K562 (cell line): ENCODE data around the gene TBC1D1. TPM values are rescaled to one million over a fixed set of nuclear protein-coding genes. Genes with fewer than 3 reads are reported as not detected.

Source experiments
- ATAC-seq: fragments of 200-7000 bp; cut with Tn5 transposase; 3 replicates; pipeline ENCODE4 v1.9.1; 2020; ENCODE audit warnings: moderate library complexity
- BruUV-seq: library from RNA; stranded (reverse); fragments of 400-500 nt; replicated peaks from 2 replicates; lab custom pipeline; 2021; lab: Mats Ljungman, UMichigan
- CTCF ChIA-PET: fragments of 300-600 bp; formaldehyde crosslinking; extraction: SDS; loops from one replicate; lab custom pipeline; 2021; ENCODE audit warnings: low intra/inter-chr PET ratio; lab: Yijun Ruan, JAX
- POLR2A ChIA-PET: fragments of 300-600, 350-650 bp; sonication (Branson Sonifier 250); formaldehyde crosslinking; extraction: SDS; loops from one replicate; lab custom pipeline; 2021; ENCODE audit warnings: antibody characterized with exemption, inconsistent platforms; lab: Yijun Ruan, JAX
- DNase-seq, 4 experiments: peaks; one replicate each; pipeline versions ENCODE4 v3.0.0 to v3.0.0-alpha.2; 2011 to 2018; ENCODE audit warnings: low spot score in 3 of 4, mixed read lengths in 3 of 4; ENCODE audit errors: extremely low read depth in 1 of 4
- FAIRE-seq: peaks from 2 replicates; lab custom pipeline; 2011; peaks lifted over from hg19 to GRCh38; lab: Jason Lieb, UNC
- H2AFZ ChIP-seq: 2 replicates; pipeline ENCODE4 v1.6.0; 2011; ENCODE audit warnings: low read depth, low read length, control low read depth, inconsistent platforms
- H3K27ac ChIP-seq: fragments of 200-600 bp; 3 replicates; pipeline ENCODE4 v1.8.0; 2011; ENCODE audit warnings: low read depth, mild to moderate bottlenecking, control low read depth, inconsistent platforms, low read length, moderate library complexity, mixed read lengths; ENCODE audit errors: extremely low read depth
- H3K27me3 ChIP-seq, 2 experiments: fragments of 300-600 bp in 1 of 2; 2 replicates in 1 of 2; 3 replicates in 1 of 2; pipeline versions ENCODE4 v1.6.0 to v1.8.0; 2011; ENCODE audit warnings: inconsistent platforms in 2 of 2, low read length in 2 of 2, mild to moderate bottlenecking in 1 of 2, mixed read lengths in 1 of 2, moderate library complexity in 1 of 2; ENCODE audit not compliant: control insufficient read depth in 2 of 2, insufficient read depth in 2 of 2
- H3K36me3 ChIP-seq: fragments of 300-600 bp; 3 replicates; pipeline ENCODE4 v1.8.0; 2011; ENCODE audit warnings: mild to moderate bottlenecking, low read length, inconsistent platforms; ENCODE audit not compliant: control insufficient read depth, insufficient read depth
- H3K4me1 ChIP-seq, 2 experiments: fragments of 200-600 bp in 1 of 2; replicated peaks in 1 of 2; 2 replicates in 1 of 2; 3 replicates in 1 of 2; pipeline versions ENCODE4 v1.5.1 to v1.8.0; 2011; ENCODE audit warnings: inconsistent platforms in 2 of 2, low read length in 2 of 2, mild to moderate bottlenecking in 1 of 2, mixed read lengths in 1 of 2, moderate library complexity in 1 of 2; ENCODE audit not compliant: control insufficient read depth in 2 of 2, insufficient read depth in 2 of 2
- H3K4me2 ChIP-seq: 2 replicates; pipeline ENCODE4 v1.6.1; 2011; ENCODE audit warnings: low read length, control low read depth, inconsistent platforms, mixed read lengths; ENCODE audit not compliant: insufficient read depth
- H3K4me3 ChIP-seq: fragments of 200-600 bp; sonication (generic), shearing (Covaris generic); 2 replicates; pipeline ENCODE4 v1.5.1; 2016; ENCODE audit warnings: control low read depth, inconsistent platforms
- H3K79me2 ChIP-seq: fragments of 200-600 bp; 3 replicates; pipeline ENCODE4 v1.8.0; 2011; ENCODE audit warnings: low read length, inconsistent platforms; ENCODE audit not compliant: control insufficient read depth, insufficient read depth
- H3K9ac ChIP-seq, 2 experiments: 2 replicates each; pipeline versions ENCODE4 v1.6.0 to v1.6.1; 2011; ENCODE audit warnings: low read depth in 2 of 2, low read length in 2 of 2, control low read depth in 1 of 2, inconsistent platforms in 1 of 2, mild to moderate bottlenecking in 1 of 2, mixed read lengths in 1 of 2; ENCODE audit not compliant: insufficient read depth in 1 of 2
- H3K9me1 ChIP-seq: one replicate; pipeline ENCODE4 v1.6.0; 2011; ENCODE audit warnings: inconsistent platforms, mild to moderate bottlenecking, low read length, moderate library complexity; ENCODE audit not compliant: control insufficient read depth, insufficient read depth
- H3K9me3 ChIP-seq: replicated peaks from 2 replicates; pipeline ENCODE4 v1.5.1; 2011; ENCODE audit warnings: low read depth, low read length, inconsistent platforms; ENCODE audit not compliant: control insufficient read depth, insufficient read depth
- H4K20me1 ChIP-seq: replicated peaks from 2 replicates; pipeline ENCODE4 v1.6.1; 2011; ENCODE audit warnings: low read length, inconsistent platforms, mixed read lengths; ENCODE audit not compliant: control insufficient read depth, insufficient read depth
- CBX8 ChIP-seq: fragments of 200-600 bp; sonication (generic); IDR thresholded peaks from 2 replicates; pipeline ENCODE4 v1.6.1; 2012; ENCODE audit warnings: borderline replicate concordance, mixed run types, low read depth, mild to moderate bottlenecking, moderate library complexity, mixed read lengths, low read length, control low read depth, inconsistent platforms; ENCODE audit not compliant: poor library complexity, severe bottlenecking; ENCODE audit errors: extremely low read depth
- HNRNPUL1 ChIP-seq: fragments of 200-400 bp; formaldehyde crosslinking; IDR thresholded peaks from 2 replicates; pipeline ENCODE4 v1.6.1; 2017; ENCODE audit warnings: low read length
- MXI1 ChIP-seq: IDR thresholded peaks from 2 replicates; pipeline ENCODE4 v1.6.1; 2011; ENCODE audit warnings: low read depth, mild to moderate bottlenecking, improper control_type of control experiment, low read length
- WGBS: fragments of 100-300 bp; shearing (Covaris generic); methylation state at CpG from one replicate; pipeline ENCODE4 v1.1.6; 2016; ENCODE audit warnings: low coverage, mixed read lengths; ENCODE audit not compliant: insufficient coverage; ENCODE audit errors: missing lambda C conversion rate; 5-methylcytosine and 5-hydroxymethylcytosine counted together
- in situ Hi-C: fragments of 300-500 bp; cut with MboI; formaldehyde crosslinking; loops from 4 replicates; pipeline ENCODE4 v1.15.0; 2018; ENCODE audit warnings: inconsistent platforms, mixed read lengths
- intact Hi-C: fragments of 100-400 bp; cut with micrococcal nuclease; formaldehyde crosslinking; loops from 2 replicates; pipeline ENCODE4 v1.14.2; 2022
- polyA plus RNA-seq, 8 experiments: library from polyadenylated mRNA; depleted of rRNA in 4 of 8; stranded (reverse) in 5 of 8; unstranded in 3 of 8; fragments of >200 nt; fragmentation: Nextera tagmentation in 2 of 8; fragmentation: Illumina TruSeq in 1 of 8; extraction: Ambion mirVana in 2 of 8; extraction: Trizol in 1 of 8; gene quantifications; 2 replicates each; pipeline versions ENCODE4 v1.2.1 to v1.2.3, GENCODE V29; 2011 to 2014; ENCODE audit warnings: inconsistent platforms in 1 of 8, missing spikeins in 1 of 8
- total RNA-seq, 7 experiments: library from RNA; depleted of rRNA in 6 of 7; stranded (reverse); fragments of >200 nt in 6 of 7; fragmentation: Illumina TruSeq in 2 of 7; extraction: Trizol in 2 of 7; gene quantifications; 2 replicates each; pipeline versions ENCODE4 v1.2.1 to v1.2.3, GENCODE V29; 2011 to 2021; ENCODE audit warnings: low replicate concordance in 1 of 7
- TF ChIP-seq, protein P1 (sequence below): fragments of 250-450 bp; sonication (Bioruptor Pico); IDR thresholded peaks from 2 replicates; pipeline ENCODE4 v1.4.0; 2020
- TF ChIP-seq, protein P2 (sequence below): sonication (generic); formaldehyde crosslinking; IDR thresholded peaks from 2 replicates; pipeline ENCODE4 v1.8.0; 2022; ENCODE audit warnings: mild to moderate bottlenecking, missing genetic modification reagents

The TBC1D1 gene
- total and polyA plus RNA-seq, 9 of the 15 experiments (the other 6 are each of a cell fraction or from before 2014, with no cell fraction given): 0.59 to 14.2 (median 8.8) TPM

DNA sequence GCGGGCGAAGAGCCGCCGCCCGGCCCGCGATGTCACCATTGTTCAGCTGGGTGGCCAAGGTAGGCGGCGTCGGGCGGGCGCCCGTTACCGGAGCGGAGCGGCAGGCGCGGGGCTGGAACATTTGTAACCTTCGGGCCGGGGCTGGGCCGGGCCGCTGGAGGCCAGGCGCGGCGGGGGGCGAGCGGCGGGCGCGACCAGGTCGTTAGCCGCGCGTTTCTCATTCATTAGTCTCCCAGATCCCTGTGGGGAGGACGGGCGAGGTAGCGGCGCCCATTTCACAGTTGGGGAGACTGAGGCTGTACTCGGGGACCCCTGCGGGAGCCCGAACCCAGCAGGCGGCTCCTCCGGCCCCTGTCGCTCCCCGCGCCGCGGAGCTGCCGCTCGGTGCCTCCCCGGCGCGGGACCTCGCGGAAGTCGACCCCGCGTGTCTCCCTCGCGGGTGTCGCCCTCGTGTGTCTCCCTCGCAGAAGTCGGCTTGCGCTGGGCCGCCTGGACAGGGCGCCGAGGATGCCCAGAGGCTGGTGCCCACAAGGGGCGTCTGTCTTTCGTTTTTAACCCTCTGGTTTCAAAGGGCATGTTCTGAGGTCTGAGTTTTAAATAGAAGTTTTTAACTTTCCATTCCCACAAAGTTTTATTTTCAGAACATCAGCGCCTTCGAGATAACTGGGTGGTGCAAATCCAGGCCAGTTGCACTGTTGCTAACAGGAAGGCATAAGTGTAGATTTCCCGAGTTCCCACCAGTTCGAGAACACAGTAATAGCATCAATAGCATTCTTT lies 86.8 kb downstream of the TBC1D1 start (continued):
- TF ChIP-seq, protein P1, sequence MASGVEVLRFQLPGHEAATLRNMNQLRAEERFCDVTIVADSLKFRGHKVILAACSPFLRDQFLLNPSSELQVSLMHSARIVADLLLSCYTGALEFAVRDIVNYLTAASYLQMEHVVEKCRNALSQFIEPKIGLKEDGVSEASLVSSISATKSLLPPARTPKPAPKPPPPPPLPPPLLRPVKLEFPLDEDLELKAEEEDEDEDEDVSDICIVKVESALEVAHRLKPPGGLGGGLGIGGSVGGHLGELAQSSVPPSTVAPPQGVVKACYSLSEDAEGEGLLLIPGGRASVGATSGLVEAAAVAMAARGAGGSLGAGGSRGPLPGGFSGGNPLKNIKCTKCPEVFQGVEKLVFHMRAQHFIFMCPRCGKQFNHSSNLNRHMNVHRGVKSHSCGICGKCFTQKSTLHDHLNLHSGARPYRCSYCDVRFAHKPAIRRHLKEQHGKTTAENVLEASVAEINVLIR (CRISPR knock-in tag): no peak
- TF ChIP-seq MXI1 (no peak), HNRNPUL1 (no peak)
- TF ChIP-seq, all 486 proteins: peak for 52

GRCh38 chr4:37978248-37978924 lies 87.5 kb downstream of the TBC1D1 start:
- H3K9me3 ChIP-seq: no peaks in the 10 kb centered on the region
- no peak overlapping the region for H3K4me3 ChIP-seq
- H3K27me3 ChIP-seq: peaks cover 21 to 31% of the 10 kb centered on the region in 2 experiments; a peak in 4 of 5 replicates
- H3K27ac ChIP-seq: no peak overlapping the region
- no peak for FAIRE-seq
- H3K9me1 ChIP-seq: no peaks in the 10 kb centered on the region
- H3K4me1 ChIP-seq: peaks cover 0 to 10% of the 10 kb centered on the region in 2 experiments; a peak in 3 of 5 replicates
- H2AFZ ChIP-seq: peak overlapping the region; percentile 83; the same call in 1 of the 2 replicates
- no peaks in the 10 kb centered on the region for H4K20me1 ChIP-seq
- ChIA-PET CTCF (interaction anchor here (0.7 to 1.7 kb wide), 2 partner anchors 175 to 1999 kb away, joined by 3 to 4 read pairs; no protein-coding TSS in a partner anchor), POLR2A (no interaction called here)
- in situ Hi-C loops: no loop called here
- no peaks in the 10 kb centered on the region for H3K79me2 ChIP-seq
- no peak for ATAC-seq
- H3K36me3 ChIP-seq: no peaks in the 10 kb centered on the region
- H3K4me2 ChIP-seq: peak overlapping the region; percentile 63; the same call in 1 of the 2 replicates
- DNase-seq: no peak
- BruUV-seq: TSS peak; percentile 48
- 48% methylated on average over 11 of the region's 11 CpGs for WGBS
- peak; percentile 6 for TF ChIP-seq CBX8
- TF ChIP-seq, protein P2, sequence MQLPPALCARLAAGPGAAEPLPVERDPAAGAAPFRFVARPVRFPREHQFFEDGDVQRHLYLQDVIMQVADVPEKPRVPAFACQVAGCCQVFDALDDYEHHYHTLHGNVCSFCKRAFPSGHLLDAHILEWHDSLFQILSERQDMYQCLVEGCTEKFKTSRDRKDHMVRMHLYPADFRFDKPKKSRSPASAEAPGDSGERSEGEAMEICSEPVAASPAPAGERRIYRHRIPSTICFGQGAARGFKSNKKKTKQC (CRISPR knock-in tag): no peak
- TF ChIP-seq, all 486 proteins: peak for 1
- intact Hi-C loops: loop anchor here (5.0 kb wide), 1 partner anchor 176 kb away; no protein-coding TSS in a partner anchor
- H3K9ac ChIP-seq: no peak overlapping the region
